Measurements from ENCODE around the gene DNAH17. TPM values are rescaled to one million over a fixed set of nuclear protein-coding genes. Genes with fewer than 3 reads are reported as not detected.

The DNAH17 gene
- total RNA-seq, 1 experiment from 2014 or later, result 0.11 TPM

DNA sequence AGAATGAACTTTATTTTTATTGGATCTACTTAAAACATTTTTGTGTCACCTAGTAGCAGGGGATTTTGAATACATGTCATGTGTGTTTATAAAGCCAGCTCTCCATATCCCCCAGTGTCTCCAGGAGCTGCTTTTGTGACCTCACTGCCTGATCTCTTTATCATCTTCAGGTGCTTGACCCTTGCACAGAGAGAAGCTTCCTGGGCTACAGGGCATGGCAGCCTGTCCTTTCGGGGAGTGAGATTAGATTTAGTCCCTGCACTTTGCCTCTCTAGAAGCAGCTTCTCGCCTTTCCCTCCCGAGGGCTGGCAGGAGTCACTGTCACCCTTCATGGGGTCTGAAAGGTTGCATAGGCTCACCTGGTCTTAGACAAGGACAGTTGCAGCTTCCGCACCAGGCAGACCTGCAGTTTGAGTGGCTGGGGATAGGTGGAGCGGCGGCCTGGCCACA is 156.1 kb downstream of the DNAH17 start:
- ChIA-PET CTCF (interaction anchor here (1.2 to 2.8 kb wide), 2 partner anchors 58 to 60 kb away, joined by 6 to 11 read pairs; no protein-coding TSS in a partner anchor), POLR2A (ENCODE audit: low non-redundant PET) (no interaction called here)
- intact Hi-C loops (cut with micrococcal nuclease; ENCODE audit: unreplicated experiment), result loop anchor here (5.0 kb wide), 2 partner anchors 134 to 169 kb away; no protein-coding TSS in a partner anchor
- DNase-seq (ENCODE audit: low spot score), result no peak
- Histone ChIP-seq H3K27me3 (replicated peaks; ENCODE audit: insufficient read depth, low read depth, low read length, poor library complexity) (no peaks in the 10 kb centered on the region), H3K9me3 (ENCODE audit: low read depth, low read length, poor library complexity, severe bottlenecking) (no peaks in the 10 kb centered on the region), H3K27ac (ENCODE audit: low read depth, low read length, poor library complexity, severe bottlenecking) (no peak overlapping the region), H3K4me1 (ENCODE audit: insufficient read depth, low read length, poor library complexity, severe bottlenecking) (peaks cover 16% of the 10 kb centered on the region), H3K36me3 (ENCODE audit: insufficient read depth, low read length, poor library complexity, severe bottlenecking) (peaks cover 42% of the 10 kb centered on the region), H3K4me3 (ENCODE audit: low read depth, low read length, poor library complexity, severe bottlenecking) (no peak overlapping the region)
- BruUV-seq (replicated peaks), result no TSS peak
- TF ChIP-seq, protein P1, sequence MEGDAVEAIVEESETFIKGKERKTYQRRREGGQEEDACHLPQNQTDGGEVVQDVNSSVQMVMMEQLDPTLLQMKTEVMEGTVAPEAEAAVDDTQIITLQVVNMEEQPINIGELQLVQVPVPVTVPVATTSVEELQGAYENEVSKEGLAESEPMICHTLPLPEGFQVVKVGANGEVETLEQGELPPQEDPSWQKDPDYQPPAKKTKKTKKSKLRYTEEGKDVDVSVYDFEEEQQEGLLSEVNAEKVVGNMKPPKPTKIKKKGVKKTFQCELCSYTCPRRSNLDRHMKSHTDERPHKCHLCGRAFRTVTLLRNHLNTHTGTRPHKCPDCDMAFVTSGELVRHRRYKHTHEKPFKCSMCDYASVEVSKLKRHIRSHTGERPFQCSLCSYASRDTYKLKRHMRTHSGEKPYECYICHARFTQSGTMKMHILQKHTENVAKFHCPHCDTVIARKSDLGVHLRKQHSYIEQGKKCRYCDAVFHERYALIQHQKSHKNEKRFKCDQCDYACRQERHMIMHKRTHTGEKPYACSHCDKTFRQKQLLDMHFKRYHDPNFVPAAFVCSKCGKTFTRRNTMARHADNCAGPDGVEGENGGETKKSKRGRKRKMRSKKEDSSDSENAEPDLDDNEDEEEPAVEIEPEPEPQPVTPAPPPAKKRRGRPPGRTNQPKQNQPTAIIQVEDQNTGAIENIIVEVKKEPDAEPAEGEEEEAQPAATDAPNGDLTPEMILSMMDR (conservative IDR thresholded peaks at IDR 0.05; ENCODE audit: low read depth, low read length), result no peak
- TF ChIP-seq EZH2 (IDR thresholded peaks at IDR 0.05; ENCODE audit: borderline replicate concordance, low read depth, low read length, poor library complexity, severe bottlenecking), result no peak

DNA sequence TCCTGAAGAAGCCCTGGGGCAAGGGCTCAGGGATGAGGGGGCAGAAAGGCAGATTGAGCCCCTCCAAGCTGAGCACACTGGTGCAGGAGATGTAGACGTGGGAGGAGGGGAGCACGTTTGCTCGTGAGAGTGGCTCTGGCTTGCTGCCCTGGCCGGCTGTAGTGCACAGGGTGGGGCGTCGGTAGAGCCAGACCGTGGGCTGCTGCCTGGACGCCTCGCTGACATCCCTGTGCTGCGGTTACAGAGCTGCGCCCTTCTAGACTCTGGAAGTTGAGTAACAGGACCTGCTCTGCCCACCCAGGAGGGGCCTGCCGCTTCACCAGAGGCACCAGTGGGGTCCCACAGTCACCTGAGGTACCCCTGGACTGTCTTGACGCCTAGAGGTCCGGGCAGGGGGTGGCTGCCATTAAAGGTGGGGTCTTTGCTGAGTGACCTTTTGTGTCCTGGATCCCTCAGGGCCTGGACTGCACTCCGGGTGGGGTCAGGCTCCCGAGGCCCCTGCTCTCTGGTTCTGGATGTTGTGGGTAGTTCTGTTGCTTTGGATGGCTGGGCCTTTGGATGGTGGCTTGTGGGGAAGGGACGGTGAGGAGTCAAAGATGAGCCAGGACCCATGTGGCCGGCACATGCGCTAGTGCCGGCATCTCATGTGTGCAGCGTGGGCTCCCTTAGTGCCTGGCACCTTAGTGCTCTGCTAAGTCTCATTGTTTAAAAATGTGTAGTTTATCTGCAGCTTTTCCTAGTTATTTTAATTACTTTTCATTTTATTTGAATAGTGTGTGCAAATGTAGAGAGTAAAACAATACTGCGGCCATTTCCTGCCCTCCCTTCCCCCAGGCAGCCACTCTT is 157.0 kb downstream of the DNAH17 start:
- Histone ChIP-seq H3K36me3 (ENCODE audit: insufficient read depth, low read length, poor library complexity, severe bottlenecking) (peaks cover 39% of the 10 kb centered on the region), H3K4me3 (ENCODE audit: low read depth, low read length, poor library complexity, severe bottlenecking) (no peak overlapping the region), H3K9me3 (ENCODE audit: low read depth, low read length, poor library complexity, severe bottlenecking) (no peaks in the 10 kb centered on the region), H3K27me3 (replicated peaks; ENCODE audit: insufficient read depth, low read depth, low read length, poor library complexity) (no peaks in the 10 kb centered on the region), H3K27ac (ENCODE audit: low read depth, low read length, poor library complexity, severe bottlenecking) (no peak overlapping the region), H3K4me1 (ENCODE audit: insufficient read depth, low read length, poor library complexity, severe bottlenecking) (peaks cover 16% of the 10 kb centered on the region)
- BruUV-seq (replicated peaks), result no TSS peak
- TF ChIP-seq, protein P1 (conservative IDR thresholded peaks at IDR 0.05; ENCODE audit: low read depth, low read length), result no peak
- no peak for TF ChIP-seq EZH2 (IDR thresholded peaks at IDR 0.05; ENCODE audit: borderline replicate concordance, low read depth, low read length, poor library complexity, severe bottlenecking)
- intact Hi-C loops (cut with micrococcal nuclease; ENCODE audit: unreplicated experiment), result loop anchor here (5.0 kb wide), 2 partner anchors 133 to 168 kb away; no protein-coding TSS in a partner anchor
- no peak for DNase-seq (ENCODE audit: low spot score)
- ChIA-PET POLR2A (ENCODE audit: low non-redundant PET) (no interaction called here), CTCF (interaction anchor here (2.8 kb wide), 1 partner anchor 59 kb away, joined by 11 read pairs; no protein-coding TSS in a partner anchor)

DNA sequence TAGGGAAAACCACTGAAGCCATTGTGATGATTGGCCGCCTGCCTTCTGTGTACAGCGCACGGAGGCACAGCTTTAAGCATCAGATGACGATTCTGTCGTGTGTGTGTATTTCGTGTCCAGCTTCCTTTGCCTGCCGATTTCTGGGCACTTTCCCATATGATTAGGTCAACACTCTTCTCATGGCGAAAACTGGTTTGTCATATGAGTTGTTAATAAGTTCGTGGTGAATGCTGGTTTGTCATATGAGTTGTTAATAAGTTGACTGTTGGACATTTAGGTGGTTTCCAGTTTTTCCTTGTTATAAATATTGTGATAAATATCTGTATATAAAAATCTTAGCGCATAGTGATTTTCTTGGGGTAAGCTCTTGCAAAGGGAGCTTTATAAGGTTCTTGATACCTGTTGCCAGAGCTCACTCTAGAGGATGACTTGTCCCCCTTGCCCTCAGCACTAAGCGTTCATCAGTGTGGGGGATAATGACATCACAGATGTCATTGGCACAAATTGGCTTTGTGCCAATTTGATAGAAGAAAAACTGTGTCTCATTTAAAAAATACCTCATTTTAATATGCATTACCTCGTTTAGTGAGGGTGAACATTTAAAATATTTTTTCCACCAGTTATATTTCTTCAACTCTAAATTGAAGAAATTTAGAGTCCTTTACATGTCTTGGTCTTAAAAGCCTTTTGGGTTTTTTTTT is 158.7 kb downstream of the DNAH17 start:
- TF ChIP-seq EZH2 (IDR thresholded peaks at IDR 0.05; ENCODE audit: borderline replicate concordance, low read depth, low read length, poor library complexity, severe bottlenecking), result no peak
- TF ChIP-seq, protein P1 (conservative IDR thresholded peaks at IDR 0.05; ENCODE audit: low read depth, low read length), result no peak
- ChIA-PET CTCF (no interaction called here), POLR2A (ENCODE audit: low non-redundant PET) (no interaction called here)
- Histone ChIP-seq H3K27me3 (replicated peaks; ENCODE audit: insufficient read depth, low read depth, low read length, poor library complexity) (no peaks in the 10 kb centered on the region), H3K36me3 (ENCODE audit: insufficient read depth, low read length, poor library complexity, severe bottlenecking) (peaks cover 35% of the 10 kb centered on the region), H3K27ac (ENCODE audit: low read depth, low read length, poor library complexity, severe bottlenecking) (no peak overlapping the region), H3K4me1 (ENCODE audit: insufficient read depth, low read length, poor library complexity, severe bottlenecking) (peaks cover 5% of the 10 kb centered on the region), H3K9me3 (ENCODE audit: low read depth, low read length, poor library complexity, severe bottlenecking) (no peaks in the 10 kb centered on the region), H3K4me3 (ENCODE audit: low read depth, low read length, poor library complexity, severe bottlenecking) (no peak overlapping the region)
- no TSS peak for BruUV-seq (replicated peaks)
- no peak for DNase-seq (ENCODE audit: low spot score)
- intact Hi-C loops (cut with micrococcal nuclease; ENCODE audit: unreplicated experiment), result no loop called here
